Measurements from ENCODE around the gene LRMDA.
A peak's percentile ranks its signal among the peaks of the same experiment; 100 is the strongest.
"Not testable (repeated sequence)": the region's sequence is repeated elsewhere in the genome, so short reads cannot be mapped to it uniquely, and the experiment has no call there.

LRMDA gene

DNA sequence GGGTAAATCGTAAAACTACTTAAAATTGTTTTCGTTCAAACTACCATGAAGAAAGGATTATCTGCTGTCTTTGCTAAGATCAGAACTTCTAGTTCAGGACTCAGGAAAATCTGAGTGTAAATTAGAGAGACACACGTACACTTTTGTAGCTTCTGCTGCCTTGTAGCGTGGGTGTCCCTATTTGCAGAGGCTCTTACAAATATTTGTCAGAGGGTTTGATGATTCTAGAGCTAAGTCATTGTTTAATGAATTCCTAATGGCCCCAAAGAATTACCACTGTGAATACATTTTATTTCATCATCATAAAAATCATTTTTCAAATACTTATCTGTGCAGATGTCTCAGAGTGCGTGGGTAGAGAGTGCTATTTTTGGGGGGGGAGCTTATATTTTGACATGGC lies 314.9 kb downstream of the LRMDA start:
- DNase-seq (ENCODE audit: low read depth), result no peak

GRCh38 chr10:75750093-75750875 lies 318.9 kb downstream of the LRMDA start:
- not testable (repeated sequence) for DNase-seq (ENCODE audit: low read depth)

- DNase-seq (ENCODE audit: low read depth), result no peak
Measured at GRCh38 chr10:75751232-75751631, 319.8 kb downstream of the LRMDA start.

GRCh38 chr10:75753621-75754020 lies 322.2 kb downstream of the LRMDA start:
- DNase-seq (ENCODE audit: low read depth), result no peak

DNA sequence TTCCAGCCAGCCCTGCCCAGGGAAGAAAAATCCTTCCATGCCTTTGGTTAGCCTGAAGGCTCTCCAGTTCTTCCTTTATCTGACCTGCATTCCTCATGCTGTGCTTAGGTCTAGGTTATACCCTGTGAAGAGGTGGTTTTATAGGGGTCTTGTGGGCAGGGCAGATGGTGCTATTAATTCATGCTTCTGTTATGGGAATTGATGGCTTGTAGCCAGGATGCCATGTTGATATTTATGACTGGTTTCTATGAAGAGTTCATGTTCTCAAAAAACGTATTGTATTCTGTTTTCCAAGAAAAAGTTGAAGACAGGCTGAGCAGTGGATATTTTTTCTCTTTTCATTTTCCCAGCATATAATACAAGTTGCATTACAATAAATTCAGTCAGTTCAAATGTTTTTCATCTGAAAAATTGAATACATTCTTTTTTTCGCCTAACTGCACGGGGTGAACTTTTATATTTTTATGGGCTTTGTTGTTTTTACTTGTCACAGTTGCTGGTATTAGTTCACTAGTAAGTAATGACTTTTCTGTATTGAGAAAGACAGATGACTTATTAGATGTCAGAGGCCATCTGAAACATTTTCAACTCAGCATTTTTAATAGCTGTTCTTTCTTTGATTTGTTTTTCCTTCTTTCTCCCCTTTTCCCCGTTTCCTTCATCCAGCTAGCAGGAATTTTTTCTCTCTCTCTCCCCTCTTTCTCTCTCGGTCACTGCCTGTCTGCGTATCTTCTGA lies 322.8 kb downstream of the LRMDA start:
- DNase-seq (ENCODE audit: low read depth), result no peak

- no peak for DNase-seq (ENCODE audit: low read depth)
Measured at GRCh38 chr10:75755528-75755927, 324.1 kb downstream of the LRMDA start.

DNA sequence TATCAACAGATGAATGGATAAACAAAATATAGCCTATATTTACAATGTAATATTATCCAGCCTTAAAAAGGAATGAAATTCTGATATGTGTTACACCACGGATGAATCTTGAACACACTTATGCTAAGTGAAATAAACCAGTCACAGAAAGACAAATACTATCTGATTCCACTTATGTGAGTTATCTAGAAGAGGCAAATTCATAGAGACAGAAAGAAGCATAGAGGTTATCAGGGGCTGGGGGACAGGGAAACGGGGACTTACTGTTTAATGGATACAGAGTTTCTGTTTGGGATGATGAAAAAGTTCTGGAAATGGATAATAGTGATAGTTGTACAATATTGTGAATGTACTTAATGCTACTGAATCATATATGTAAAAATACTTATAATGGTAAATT lies 329.9 kb downstream of the LRMDA start:
- DNase-seq (ENCODE audit: low read depth), result no peak

DNA sequence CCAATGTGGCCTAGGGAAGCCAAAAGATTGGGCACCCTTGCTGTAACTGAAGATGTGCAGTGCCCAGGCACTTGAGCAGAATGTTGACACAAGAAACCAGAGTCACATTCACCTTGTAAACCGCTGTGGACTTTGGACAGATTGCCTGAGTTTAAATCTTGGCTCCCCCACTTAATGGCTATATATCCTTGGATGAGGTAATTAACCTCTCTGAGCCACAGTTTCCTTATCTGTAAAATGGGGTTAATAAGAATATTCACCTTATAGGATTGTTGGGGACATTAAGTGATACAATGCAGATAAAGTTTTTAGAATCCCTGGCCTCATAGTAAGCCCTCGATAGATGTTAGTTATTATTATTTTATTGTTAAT lies 331.0 kb downstream of the LRMDA start:
- DNase-seq (ENCODE audit: low read depth), result no peak

GRCh38 chr10:75763652-75764051 lies 332.2 kb downstream of the LRMDA start:
- DNase-seq (ENCODE audit: low read depth), result no peak

GRCh38 chr10:75764974-75765788 lies 333.8 kb downstream of the LRMDA start:
- no peak for DNase-seq (ENCODE audit: low read depth)

GRCh38 chr10:75765789-75766096 lies 334.3 kb downstream of the LRMDA start:
- DNase-seq (ENCODE audit: low read depth), result no peak

DNA sequence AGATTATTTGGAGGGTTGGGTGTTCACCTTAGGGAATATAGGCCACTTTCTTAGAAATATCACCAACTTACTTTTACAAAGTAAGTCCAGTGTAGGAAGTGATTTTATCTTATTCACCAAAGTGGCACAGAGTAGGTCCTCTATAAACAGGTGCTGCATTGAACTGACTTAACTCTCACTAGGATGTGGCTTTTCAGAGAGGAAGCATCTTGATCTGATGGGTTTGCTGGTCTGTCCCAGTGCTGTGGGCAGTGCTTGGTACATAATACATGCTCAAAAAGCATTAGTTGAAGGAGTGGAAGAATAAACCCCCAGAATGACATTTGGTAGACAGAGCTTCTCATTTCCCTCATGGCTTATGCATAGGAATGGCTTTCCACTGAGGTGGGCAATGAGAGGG lies 334.7 kb downstream of the LRMDA start:
- no peak for DNase-seq (ENCODE audit: low read depth)

DNA sequence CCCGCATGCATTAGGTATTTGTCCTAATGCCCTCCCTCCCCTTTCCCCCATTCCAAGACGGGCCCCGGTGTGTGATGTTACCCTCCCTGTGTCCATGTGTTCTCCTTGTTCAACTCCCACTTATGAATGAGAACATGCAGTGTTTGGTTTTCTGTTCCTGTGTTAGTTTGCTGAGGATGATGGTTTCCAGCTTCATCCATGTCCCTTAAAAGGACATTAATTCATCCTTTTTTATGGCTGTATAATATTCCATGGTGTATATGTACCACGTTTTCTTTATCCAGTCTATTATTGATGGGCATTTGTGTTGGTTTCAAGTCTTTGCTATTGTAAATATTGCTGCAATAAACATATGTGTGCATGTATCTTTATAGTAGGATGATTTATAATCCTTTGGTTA lies 335.3 kb downstream of the LRMDA start:
- DNase-seq (ENCODE audit: low read depth), result not testable (repeated sequence)

GRCh38 chr10:75770626-75771081 lies 339.2 kb downstream of the LRMDA start:
- DNase-seq (ENCODE audit: low read depth), result no peak

DNA sequence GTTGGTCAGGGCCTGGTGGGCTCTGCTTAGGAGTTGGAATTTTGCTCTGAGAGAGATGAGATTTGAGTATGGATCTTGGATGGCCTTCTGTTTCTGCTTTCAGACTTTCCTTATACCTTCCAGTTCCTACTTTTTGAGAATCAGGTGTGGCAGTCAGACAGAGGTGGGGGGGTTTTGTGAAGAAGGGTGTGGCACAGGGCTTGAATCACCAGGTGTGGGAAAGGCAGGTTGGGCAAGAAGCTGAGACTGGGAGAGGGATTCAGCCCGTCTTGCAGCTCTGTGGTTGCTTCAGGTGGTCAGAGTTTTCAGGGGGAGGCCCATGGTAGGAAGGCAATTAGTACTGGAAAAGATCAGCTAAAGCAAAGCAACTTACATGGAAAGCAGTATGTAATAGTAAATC lies 340.2 kb downstream of the LRMDA start:
- no peak for DNase-seq (ENCODE audit: low read depth)

DNA sequence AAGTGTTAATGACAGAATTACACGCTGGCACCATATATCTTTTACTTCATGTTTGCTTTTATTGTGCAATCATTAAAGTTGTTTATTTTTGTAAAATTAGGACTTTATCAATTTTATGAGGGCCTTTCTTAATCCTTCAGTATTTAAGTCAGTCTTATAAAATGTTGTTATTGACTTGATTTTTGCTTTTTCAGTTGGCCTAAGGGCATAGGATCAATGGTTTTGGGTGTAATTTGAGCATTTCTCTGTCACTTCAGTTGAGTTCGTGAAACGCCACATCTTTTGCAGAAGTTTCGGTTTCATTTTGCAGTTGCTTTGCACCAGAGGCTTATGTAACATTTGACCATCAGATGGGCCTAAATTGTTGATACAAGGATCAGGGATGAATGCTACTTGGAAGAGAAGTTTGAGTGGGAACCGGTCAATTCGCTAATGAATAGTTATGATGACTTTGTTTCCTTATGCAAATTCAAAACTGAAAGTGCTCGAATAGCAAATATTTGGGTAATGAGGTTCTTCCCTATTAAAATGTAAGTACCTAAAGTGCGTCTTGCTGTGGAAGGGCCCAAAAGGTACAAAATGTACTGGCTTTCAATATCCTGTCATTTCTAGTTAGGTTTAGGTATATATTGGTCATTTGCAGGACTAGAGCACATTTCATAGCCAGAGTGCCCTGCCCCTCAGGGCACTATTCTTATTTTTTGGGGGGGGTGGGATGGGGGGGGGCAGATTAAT lies 340.9 kb downstream of the LRMDA start:
- DNase-seq (ENCODE audit: low read depth), result no peak

- peak; percentile 51 for DNase-seq (ENCODE audit: low read depth)
Measured at GRCh38 chr10:75773231-75773780, 341.9 kb downstream of the LRMDA start.

GRCh38 chr10:75773813-75774782 lies 342.7 kb downstream of the LRMDA start:
- DNase-seq (ENCODE audit: low read depth), result no peak

GRCh38 chr10:75774783-75775490 lies 343.5 kb downstream of the LRMDA start:
- DNase-seq (ENCODE audit: low read depth), result no peak
